Right kidney (tissue), 1 donor: ENCODE measurements around the gene ADGRV1.
"Not testable (repeated sequence)": the region's sequence is repeated elsewhere in the genome, so short reads cannot be mapped to it uniquely, and the experiment has no call there.

Source experiments
- DNase-seq: peaks from one replicate; pipeline ENCODE4 v3.0.0-alpha.2; 2016

The ADGRV1 gene

GRCh38 chr5:90915393-90915792 is 356.8 kb downstream of the ADGRV1 start:
- no peak for DNase-seq

- DNase-seq = no peak
These were observed 358.6 kb downstream of the ADGRV1 start for GRCh38 chr5:90916947-90917800.

- DNase-seq = no peak
These were observed 359.5 kb downstream of the ADGRV1 start for GRCh38 chr5:90917928-90918668.

GRCh38 chr5:90921418-90921973 is 362.9 kb downstream of the ADGRV1 start:
- no peak for DNase-seq

- not testable (repeated sequence) for DNase-seq
These were observed 365.6 kb downstream of the ADGRV1 start for GRCh38 chr5:90924222-90924621.

- not testable (repeated sequence) for DNase-seq
These were observed 370.6 kb downstream of the ADGRV1 start for GRCh38 chr5:90929013-90929839.

GRCh38 chr5:90930062-90930461 is 371.5 kb downstream of the ADGRV1 start:
- no peak for DNase-seq

- no peak for DNase-seq
These were observed 372.3 kb downstream of the ADGRV1 start for GRCh38 chr5:90930756-90931431.

GRCh38 chr5:90932052-90932699 is 373.6 kb downstream of the ADGRV1 start:
- no peak for DNase-seq

- no peak for DNase-seq
These were observed 374.7 kb downstream of the ADGRV1 start for GRCh38 chr5:90933298-90933697.

- no peak for DNase-seq
These were observed 375.6 kb downstream of the ADGRV1 start for GRCh38 chr5:90934091-90934719.

GRCh38 chr5:90934738-90935137 is 376.1 kb downstream of the ADGRV1 start:
- no peak for DNase-seq

GRCh38 chr5:90939211-90939610 is 380.6 kb downstream of the ADGRV1 start:
- peak; percentile 7 for DNase-seq

GRCh38 chr5:90940227-90940995 is 381.8 kb downstream of the ADGRV1 start:
- DNase-seq = peak; percentile 44

- DNase-seq = peak; percentile 15
These were observed 382.6 kb downstream of the ADGRV1 start for GRCh38 chr5:90941002-90941720.

- no peak for DNase-seq
These were observed 385.5 kb downstream of the ADGRV1 start for GRCh38 chr5:90944116-90944515.

GRCh38 chr5:90947667-90948066 is 389.1 kb downstream of the ADGRV1 start:
- DNase-seq = no peak

- no peak for DNase-seq
These were observed 390.4 kb downstream of the ADGRV1 start for GRCh38 chr5:90948969-90949368.
